ENCODE data around the gene CNDP2. TPM values are rescaled to one million over a fixed set of nuclear protein-coding genes. Genes with fewer than 3 reads are reported as not detected.
"Not testable (repeated sequence)": the region's sequence is repeated elsewhere in the genome, so short reads cannot be mapped to it uniquely, and the experiment has no call there.

The CNDP2 gene
- total RNA-seq, 1 experiment from 2014 or later, result 59.9 TPM

- DNase-seq (ENCODE audit: low spot score), result no peak
Observed at GRCh38 chr18:74500372-74500771, 4.2 kb downstream of the CNDP2 start.

- DNase-seq (ENCODE audit: low spot score), result not testable (repeated sequence)
Observed at GRCh38 chr18:74500774-74501173, 4.6 kb downstream of the CNDP2 start.

DNA sequence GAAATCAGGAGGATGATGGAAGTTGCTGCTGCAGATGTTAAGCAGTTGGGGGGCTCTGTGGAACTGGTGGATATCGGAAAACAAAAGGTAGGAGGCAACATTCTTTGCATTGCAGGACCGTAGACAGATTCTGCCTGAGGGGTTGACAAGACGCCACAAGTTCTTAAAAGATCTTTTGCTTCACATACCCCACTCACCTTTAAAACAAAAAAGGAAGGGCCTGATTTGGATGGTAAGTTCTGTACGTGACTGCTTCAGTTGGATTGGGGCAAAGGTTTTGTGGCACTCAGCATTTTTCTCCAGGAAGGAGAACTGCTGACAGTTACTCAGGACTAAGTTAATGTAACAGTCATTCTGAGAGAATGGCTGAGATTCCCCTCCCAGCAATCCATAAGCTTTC is 5.2 kb downstream of the CNDP2 start:
- DNase-seq (ENCODE audit: low spot score), result no peak

- no peak for DNase-seq (ENCODE audit: low spot score)
Observed at GRCh38 chr18:74503137-74503536, 7.0 kb downstream of the CNDP2 start.

GRCh38 chr18:74505776-74506175 is 9.6 kb downstream of the CNDP2 start:
- no peak for DNase-seq (ENCODE audit: low spot score)

DNA sequence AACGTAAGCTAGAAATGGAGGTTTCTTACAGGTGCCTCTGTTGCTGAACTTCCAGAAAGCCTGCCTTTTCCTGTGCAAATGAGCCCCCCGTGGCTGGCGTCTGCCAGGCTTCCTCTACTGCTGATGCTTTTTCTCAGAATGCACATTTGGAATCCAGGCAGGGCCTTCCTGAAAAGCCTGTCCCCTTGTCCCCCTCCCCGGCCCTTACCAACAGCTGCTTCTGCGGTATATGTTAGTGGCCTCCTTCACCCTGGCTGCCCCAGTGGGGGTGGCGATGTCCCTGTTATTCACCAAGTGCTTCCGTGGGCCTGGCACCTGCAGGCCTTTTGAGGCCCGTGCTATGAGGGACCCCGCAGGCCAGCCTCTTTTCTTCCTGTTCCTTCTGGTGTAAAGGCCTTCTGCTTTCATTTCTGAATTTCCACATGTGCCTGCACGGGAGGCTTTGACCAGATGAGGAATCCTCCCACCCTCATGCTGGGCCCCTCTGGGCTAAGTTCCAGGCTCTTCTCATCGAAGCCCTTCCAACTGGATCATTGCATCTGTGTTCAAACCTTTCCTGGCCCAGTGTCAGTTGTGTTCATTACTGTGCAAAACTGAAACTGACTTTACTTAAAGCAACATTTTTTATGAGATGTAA is 10.4 kb downstream of the CNDP2 start:
- no peak for DNase-seq (ENCODE audit: low spot score)

- no peak for DNase-seq (ENCODE audit: low spot score)
Observed at GRCh38 chr18:74507097-74507881, 11.1 kb downstream of the CNDP2 start.

- DNase-seq (ENCODE audit: low spot score), result no peak
Observed at GRCh38 chr18:74507927-74508326, 11.8 kb downstream of the CNDP2 start.

GRCh38 chr18:74508366-74508765 is 12.2 kb downstream of the CNDP2 start:
- no peak for DNase-seq (ENCODE audit: low spot score)

DNA sequence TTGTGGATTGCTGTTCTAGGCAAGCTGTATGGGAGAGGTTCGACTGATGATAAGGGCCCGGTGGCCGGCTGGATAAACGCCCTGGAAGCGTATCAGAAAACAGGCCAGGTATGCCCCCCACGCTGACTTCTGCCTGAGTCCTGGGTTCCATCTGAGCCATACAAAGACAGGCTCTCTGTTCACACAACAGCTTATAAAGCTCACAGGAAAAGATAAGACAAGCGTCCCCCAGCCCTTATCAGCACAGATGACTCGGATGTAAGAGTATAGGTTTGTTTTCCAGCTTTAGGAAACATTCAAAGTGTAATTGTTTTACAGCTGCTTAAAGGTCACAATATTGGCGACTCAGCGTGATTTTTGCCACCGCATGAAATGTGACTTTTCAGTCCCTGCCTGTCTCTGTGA is 12.7 kb downstream of the CNDP2 start:
- DNase-seq (ENCODE audit: low spot score), result no peak

DNA sequence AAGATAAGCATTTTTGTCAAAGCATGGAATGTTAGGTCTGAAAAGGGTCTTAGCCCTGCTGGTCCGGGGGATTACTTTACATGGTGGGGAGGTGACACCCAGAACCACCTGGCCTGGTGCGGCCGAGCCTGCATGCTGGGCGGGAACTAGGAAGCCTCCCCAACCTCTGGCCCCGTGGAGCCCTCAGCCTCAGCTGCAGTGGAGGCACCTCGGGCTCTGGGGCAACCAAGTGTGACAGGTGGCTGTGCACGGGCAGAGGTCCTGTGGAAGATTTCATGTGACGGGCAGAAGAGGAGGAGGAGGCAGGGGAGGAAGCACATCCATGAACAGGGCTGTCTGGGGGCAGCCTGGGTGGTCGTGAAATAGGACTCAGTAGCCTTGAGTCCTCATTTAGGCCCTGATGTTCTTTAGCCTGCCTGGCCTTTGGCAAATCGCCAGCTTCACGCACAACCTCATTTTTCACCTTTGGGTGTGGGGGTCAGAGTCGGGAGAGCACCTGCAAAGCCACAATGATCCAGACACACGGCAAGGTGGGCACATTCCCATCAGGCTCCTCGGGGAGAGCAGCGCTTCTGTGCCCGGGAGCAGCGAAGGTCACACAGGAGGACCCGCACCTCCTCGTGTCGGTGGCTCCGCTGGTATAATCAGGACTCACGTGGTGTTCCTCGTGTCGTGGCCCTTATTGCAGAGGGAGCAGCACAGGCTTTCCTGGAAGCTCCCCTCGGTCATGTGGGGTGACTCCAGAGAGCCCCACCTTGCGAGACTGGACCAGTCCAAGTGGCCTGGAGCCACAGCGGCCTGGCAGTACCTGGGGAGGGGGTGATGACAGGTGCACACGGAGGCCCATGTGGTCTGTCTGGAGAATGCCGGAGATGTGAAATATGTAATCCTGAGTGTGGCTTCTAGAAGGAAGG is 13.9 kb downstream of the CNDP2 start:
- no peak for DNase-seq (ENCODE audit: low spot score)

- no peak for DNase-seq (ENCODE audit: low spot score)
Observed at GRCh38 chr18:74510770-74511095, 14.6 kb downstream of the CNDP2 start.

GRCh38 chr18:74511823-74512222 is 15.7 kb downstream of the CNDP2 start:
- no peak for DNase-seq (ENCODE audit: low spot score)

- DNase-seq (ENCODE audit: low spot score), result no peak
Observed at GRCh38 chr18:74512321-74513053, 16.3 kb downstream of the CNDP2 start.

GRCh38 chr18:74513149-74513882 is 17.2 kb downstream of the CNDP2 start:
- DNase-seq (ENCODE audit: low spot score), result no peak

- no peak for DNase-seq (ENCODE audit: low spot score)
Observed at GRCh38 chr18:74513883-74514205, 17.7 kb downstream of the CNDP2 start.

- no peak for DNase-seq (ENCODE audit: low spot score)
Observed at GRCh38 chr18:74514860-74515495, 18.8 kb downstream of the CNDP2 start.

DNA sequence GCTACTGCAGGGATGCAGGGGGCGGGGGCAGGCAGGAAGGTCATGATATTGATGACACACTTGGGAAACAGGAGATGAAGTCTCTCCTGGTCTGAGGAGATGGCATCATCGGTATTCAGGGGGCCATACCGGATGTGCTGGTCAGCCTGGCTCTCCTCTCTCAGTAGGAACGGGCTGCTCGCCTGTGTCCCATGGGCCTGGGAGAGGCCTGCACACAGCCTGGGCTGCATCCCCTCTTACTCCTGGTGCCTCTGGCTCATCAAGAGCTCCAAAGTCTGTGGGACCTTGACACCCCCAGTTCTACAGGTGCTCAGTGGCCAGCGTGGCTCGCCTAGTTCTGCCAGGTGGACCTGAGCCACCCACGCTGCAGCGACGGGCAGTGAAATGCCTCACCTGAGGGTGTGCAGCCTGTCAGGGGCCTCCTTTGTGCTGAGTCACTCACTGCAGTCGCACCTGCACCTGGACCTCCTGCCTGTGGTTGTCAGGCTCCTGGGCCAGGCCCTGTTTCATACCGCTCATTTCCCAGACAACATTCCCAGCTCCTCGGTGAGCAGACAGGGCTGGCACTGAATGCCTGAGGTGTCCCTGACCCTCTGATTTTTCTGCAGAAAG is 19.6 kb downstream of the CNDP2 start:
- no peak for DNase-seq (ENCODE audit: low spot score)

DNA sequence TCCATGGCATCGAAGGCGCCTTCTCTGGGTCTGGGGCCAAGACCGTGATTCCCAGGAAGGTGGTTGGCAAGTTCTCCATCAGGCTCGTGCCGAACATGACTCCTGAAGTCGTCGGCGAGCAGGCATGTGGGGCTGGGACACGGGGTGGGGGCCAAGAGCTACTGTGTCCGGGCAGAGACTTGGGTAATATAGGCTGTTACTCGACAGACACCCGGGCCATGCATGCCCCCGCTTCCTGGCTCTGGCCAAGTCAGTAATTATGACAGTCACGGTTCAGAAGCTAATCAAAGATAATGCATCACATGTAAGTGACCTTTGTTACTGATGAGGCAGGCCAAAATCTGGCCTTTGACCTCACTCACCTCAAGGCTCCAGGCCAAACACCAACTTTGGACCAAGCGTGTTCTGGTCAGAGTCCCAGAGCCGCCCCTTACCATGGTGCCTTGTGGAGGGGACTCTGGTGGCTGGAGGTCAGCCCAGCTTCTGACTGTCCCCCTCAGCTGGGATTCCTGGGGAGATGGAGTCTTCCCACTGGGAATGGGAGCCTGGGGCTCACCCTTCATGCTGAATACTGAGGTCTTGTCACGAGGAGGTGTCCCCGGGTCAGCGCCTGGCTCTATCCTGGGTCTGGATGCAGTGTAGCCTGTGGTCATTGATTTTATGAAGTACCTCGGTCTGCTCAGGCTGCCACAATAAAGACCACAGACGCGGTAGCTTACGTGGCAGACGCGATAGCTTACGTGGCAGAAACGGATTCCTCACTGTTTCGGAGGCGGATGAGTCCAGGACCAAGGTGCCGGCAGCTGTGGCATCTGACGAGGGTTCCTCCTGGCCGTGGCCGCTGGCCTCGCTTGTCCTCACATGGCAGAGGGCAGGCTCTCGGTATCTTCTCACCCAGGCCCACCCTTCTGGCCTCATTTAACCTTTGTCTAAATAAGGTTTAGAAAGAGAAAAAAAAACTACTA is 20.4 kb downstream of the CNDP2 start:
- DNase-seq (ENCODE audit: low spot score), result no peak

Measured in A172 (cell line).